Panc1 (cell line): Measurements from ENCODE around the gene VIPAS39. TPM values are rescaled to one million over a fixed set of nuclear protein-coding genes. Genes with fewer than 3 reads are reported as not detected.
A peak's percentile ranks its signal among the peaks of the same experiment; 100 is the strongest.

Experiments
- ATAC-seq: fragments of 200-7000 bp; cut with Tn5 transposase; 2 replicates; pipeline ENCODE4 v1.9.1; 2020; ENCODE audit warnings: mild to moderate bottlenecking, moderate library complexity
- BruUV-seq: library from RNA; stranded (reverse); fragments of 400-500 nt; replicated peaks from 2 replicates; lab custom pipeline; 2021; lab: Mats Ljungman, UMichigan
- CTCF ChIA-PET: fragments of 300-600 bp; sonication (Branson Sonifier 250); formaldehyde crosslinking; loops from one replicate; lab custom pipeline; 2022; ENCODE audit warnings: antibody characterized with exemption; lab: Charles Lee
- POLR2A ChIA-PET: fragments of 300-600 bp; sonication (Branson Sonifier 250); formaldehyde crosslinking; loops from one replicate; lab custom pipeline; 2022; ENCODE audit warnings: antibody characterized with exemption; lab: Charles Lee
- DNase-seq: peaks from one replicate; pipeline ENCODE4 v3.0.0-alpha.2; 2010; ENCODE audit warnings: low read depth, low spot score
- H3K27ac ChIP-seq: 2 replicates; pipeline ENCODE4 v1.5.1; 2011; ENCODE audit warnings: mild to moderate bottlenecking, low read length, inconsistent platforms
- H3K27me3 ChIP-seq: fragments of 200-500 bp; sonication (Bioruptor generic); 2 replicates; pipeline ENCODE4 v1.6.0; 2014; ENCODE audit warnings: low read length, inconsistent platforms; ENCODE audit not compliant: control insufficient read depth, insufficient read depth
- H3K36me3 ChIP-seq: fragments of 200-500 bp; sonication (Bioruptor generic); 2 replicates; pipeline ENCODE4 v1.5.1; 2014; ENCODE audit warnings: inconsistent platforms, mild to moderate bottlenecking, low read length, moderate library complexity; ENCODE audit not compliant: control insufficient read depth, insufficient read depth
- H3K4me1 ChIP-seq: 2 replicates; pipeline ENCODE4 v1.5.1; 2011; ENCODE audit warnings: inconsistent platforms, mild to moderate bottlenecking, low read length, moderate library complexity; ENCODE audit not compliant: control insufficient read depth, insufficient read depth
- H3K4me3 ChIP-seq, 2 experiments: 2 replicates each; pipeline ENCODE4 v1.5.1; 2011 to 2012; ENCODE audit warnings: low read depth in 2 of 2, low read length in 2 of 2, mild to moderate bottlenecking in 2 of 2, inconsistent platforms in 1 of 2, moderate library complexity in 1 of 2
- H3K9me3 ChIP-seq: fragments of 200-500 bp; sonication (Bioruptor generic); 2 replicates; pipeline ENCODE4 v1.5.1; 2014; ENCODE audit warnings: low read depth, mild to moderate bottlenecking, inconsistent platforms, low read length, moderate library complexity; ENCODE audit not compliant: control insufficient read depth, insufficient read depth
- POLR2AphosphoS5 ChIP-seq: IDR thresholded peaks from 2 replicates; pipeline ENCODE4 v1.6.1; 2012; ENCODE audit warnings: mild to moderate bottlenecking, low read depth, low read length, moderate library complexity
- SIN3A ChIP-seq: IDR thresholded peaks from 2 replicates; pipeline ENCODE4 v1.6.1; 2012; ENCODE audit warnings: low read depth, mild to moderate bottlenecking, low read length, moderate library complexity, borderline replicate concordance; ENCODE audit not compliant: insufficient read depth
- TCF7L2 ChIP-seq: IDR thresholded peaks from 2 replicates; pipeline ENCODE4 v1.6.1; 2011; ENCODE audit warnings: mild to moderate bottlenecking, low read depth, low read length, inconsistent platforms
- in situ Hi-C: cut with HindIII; loops from 2 replicates; pipeline ENCODE4 v1.10.0; 2016; ENCODE audit warnings: low sequenced_read_pairs, low pct_unique_long_range_greater_than_20kb
- intact Hi-C: fragments of 100-400 bp; cut with micrococcal nuclease; formaldehyde crosslinking; loops from one replicate; pipeline ENCODE4 v1.10.0; 2022; ENCODE audit not compliant: unreplicated experiment
- total RNA-seq: library from RNA; stranded (reverse); gene quantifications from one replicate; pipeline ENCODE4 v1.2.1, GENCODE V29; 2021; ENCODE audit not compliant: unreplicated experiment
- TF ChIP-seq, protein P1 (sequence below): fragments of 450-650 bp; IDR thresholded peaks from 2 replicates; pipeline ENCODE4 v1.5.1; 2017; ENCODE audit warnings: mild to moderate bottlenecking
- TF ChIP-seq, protein P2 (sequence below), 2 experiments: IDR thresholded peaks; 2 replicates each; pipeline ENCODE4 v1.6.1; 2011 to 2012; ENCODE audit warnings: low read depth in 2 of 2, control low read depth in 1 of 2, low read length in 1 of 2, mild to moderate bottlenecking in 1 of 2, moderate library complexity in 1 of 2; ENCODE audit not compliant: insufficient read depth in 1 of 2

VIPAS39 gene
- total RNA-seq, 1 experiment from 2014 or later, result 12.4 TPM

DNA sequence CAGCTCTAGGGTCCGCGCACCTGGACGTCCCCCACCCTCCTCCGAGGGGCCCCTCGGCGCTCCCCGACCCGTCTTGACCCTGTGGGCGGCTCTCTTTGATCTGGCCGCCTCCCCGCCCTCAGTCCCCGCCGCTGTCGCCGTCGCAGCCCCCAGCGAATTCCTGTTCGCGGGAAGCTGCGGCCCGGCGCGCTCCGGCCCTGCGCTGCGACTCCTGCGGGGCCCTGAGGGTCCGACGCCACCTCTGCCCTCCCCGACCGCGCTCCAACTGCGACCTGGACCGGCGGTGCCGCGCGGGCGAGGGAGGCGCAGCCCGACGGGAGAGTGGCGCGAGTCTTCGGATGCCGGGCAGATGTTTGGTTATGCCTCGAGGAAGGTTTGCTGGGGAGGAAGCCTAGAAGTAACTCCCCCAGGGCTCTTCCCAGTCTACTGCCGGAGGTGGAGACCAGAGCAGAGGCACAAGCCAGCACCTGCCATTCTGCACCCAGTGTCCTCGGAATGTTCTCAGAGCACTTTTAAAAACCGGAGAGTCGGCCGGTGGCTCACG, 41.7 kb upstream of the VIPAS39 start:
- H3K9me3 ChIP-seq, result no peaks in the 10 kb centered on the region
- ChIA-PET CTCF (no interaction called here), POLR2A (no interaction called here)
- TF ChIP-seq, protein P1, sequence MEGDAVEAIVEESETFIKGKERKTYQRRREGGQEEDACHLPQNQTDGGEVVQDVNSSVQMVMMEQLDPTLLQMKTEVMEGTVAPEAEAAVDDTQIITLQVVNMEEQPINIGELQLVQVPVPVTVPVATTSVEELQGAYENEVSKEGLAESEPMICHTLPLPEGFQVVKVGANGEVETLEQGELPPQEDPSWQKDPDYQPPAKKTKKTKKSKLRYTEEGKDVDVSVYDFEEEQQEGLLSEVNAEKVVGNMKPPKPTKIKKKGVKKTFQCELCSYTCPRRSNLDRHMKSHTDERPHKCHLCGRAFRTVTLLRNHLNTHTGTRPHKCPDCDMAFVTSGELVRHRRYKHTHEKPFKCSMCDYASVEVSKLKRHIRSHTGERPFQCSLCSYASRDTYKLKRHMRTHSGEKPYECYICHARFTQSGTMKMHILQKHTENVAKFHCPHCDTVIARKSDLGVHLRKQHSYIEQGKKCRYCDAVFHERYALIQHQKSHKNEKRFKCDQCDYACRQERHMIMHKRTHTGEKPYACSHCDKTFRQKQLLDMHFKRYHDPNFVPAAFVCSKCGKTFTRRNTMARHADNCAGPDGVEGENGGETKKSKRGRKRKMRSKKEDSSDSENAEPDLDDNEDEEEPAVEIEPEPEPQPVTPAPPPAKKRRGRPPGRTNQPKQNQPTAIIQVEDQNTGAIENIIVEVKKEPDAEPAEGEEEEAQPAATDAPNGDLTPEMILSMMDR, result no peak
- peak; percentile 91 for TF ChIP-seq TCF7L2
- no peaks in the 10 kb centered on the region; the same call in 1 of the 2 replicates for H3K27me3 ChIP-seq
- ATAC-seq (peak; percentile 54), DNase-seq (no peak)
- intact Hi-C loops (no loop called here), in situ Hi-C loops (no loop called here)
- H3K4me1 ChIP-seq, result no peaks in the 10 kb centered on the region
- no peak overlapping the region for H3K27ac ChIP-seq
- no TSS peak for BruUV-seq
- no peaks in the 10 kb centered on the region for H3K36me3 ChIP-seq
- H3K4me3 ChIP-seq, result peak overlapping the region; percentile 41 to 48

DNA sequence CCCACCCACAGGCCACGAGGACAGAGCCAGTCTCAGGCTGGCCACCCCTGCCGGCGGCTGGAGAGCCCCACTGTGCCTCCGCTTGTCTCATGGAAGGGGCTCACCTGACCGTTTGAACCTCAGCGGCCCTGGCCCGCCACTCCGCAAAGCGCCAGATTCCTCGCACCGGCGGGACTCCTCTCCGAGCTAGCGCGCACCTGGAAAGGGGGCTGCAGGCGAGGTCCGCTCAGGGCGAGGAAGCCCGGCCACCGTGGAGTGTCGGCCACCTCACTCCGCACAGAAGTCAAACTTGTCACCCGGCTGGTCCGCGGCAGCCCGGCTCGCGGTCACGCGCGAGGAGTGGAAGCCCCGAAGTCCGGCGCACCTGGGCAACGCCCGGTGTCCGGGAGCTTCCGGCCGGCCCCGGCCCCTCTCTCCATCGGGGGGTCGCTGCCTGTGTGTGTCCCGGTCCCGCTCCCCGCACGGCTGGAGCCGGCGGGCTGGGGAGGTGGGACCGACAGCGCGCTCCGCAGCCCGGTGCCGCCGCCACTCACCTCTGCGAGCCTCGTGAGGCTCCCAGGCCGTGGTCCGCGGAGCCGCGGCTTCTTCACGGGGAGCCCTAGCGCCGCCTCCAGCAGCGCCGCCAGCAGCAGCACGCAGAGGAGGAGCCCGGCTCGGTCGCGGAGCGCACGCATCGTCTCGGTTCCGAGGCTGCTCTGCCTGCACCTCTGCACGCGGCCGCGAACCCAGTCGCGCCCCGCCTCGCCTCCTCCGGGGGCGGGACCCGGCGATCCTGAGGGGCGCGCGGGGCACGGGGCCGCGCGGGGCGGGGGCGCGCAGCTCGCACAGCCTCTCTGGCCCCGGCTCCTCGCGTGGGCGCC, 40.9 kb upstream of the VIPAS39 start, which contains the start of gene ISM2:
TSS of gene ISM2 (minus strand) at position 697 of the 860 bp plus-strand sequence. CDS start at position 674, 23 bp downstream.
- Histone ChIP-seq H3K27me3 (no peaks in the 10 kb centered on the region; the same call in 1 of the 2 replicates), H3K9me3 (no peaks in the 10 kb centered on the region), H3K4me1 (no peaks in the 10 kb centered on the region), H3K27ac (no peak within 1 kb of the TSS), H3K4me3 (peak within 1 kb of the TSS; percentile 41 to 48), H3K36me3 (no peaks in the 10 kb centered on the region)
- ATAC-seq (peak; percentile 80), DNase-seq (no peak)
- BruUV-seq, result no TSS peak
- intact Hi-C loops (no loop called here), in situ Hi-C loops (no loop called here)
- TF ChIP-seq, protein P1, result no peak
- TF ChIP-seq, protein P2, sequence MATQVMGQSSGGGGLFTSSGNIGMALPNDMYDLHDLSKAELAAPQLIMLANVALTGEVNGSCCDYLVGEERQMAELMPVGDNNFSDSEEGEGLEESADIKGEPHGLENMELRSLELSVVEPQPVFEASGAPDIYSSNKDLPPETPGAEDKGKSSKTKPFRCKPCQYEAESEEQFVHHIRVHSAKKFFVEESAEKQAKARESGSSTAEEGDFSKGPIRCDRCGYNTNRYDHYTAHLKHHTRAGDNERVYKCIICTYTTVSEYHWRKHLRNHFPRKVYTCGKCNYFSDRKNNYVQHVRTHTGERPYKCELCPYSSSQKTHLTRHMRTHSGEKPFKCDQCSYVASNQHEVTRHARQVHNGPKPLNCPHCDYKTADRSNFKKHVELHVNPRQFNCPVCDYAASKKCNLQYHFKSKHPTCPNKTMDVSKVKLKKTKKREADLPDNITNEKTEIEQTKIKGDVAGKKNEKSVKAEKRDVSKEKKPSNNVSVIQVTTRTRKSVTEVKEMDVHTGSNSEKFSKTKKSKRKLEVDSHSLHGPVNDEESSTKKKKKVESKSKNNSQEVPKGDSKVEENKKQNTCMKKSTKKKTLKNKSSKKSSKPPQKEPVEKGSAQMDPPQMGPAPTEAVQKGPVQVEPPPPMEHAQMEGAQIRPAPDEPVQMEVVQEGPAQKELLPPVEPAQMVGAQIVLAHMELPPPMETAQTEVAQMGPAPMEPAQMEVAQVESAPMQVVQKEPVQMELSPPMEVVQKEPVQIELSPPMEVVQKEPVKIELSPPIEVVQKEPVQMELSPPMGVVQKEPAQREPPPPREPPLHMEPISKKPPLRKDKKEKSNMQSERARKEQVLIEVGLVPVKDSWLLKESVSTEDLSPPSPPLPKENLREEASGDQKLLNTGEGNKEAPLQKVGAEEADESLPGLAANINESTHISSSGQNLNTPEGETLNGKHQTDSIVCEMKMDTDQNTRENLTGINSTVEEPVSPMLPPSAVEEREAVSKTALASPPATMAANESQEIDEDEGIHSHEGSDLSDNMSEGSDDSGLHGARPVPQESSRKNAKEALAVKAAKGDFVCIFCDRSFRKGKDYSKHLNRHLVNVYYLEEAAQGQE (IDR thresholded peaks at IDR 0.05; ENCODE audit: insufficient read depth in 1 of 2, low read depth in 2 of 2, low read length in 1 of 2), result no peak
- TF ChIP-seq SIN3A (no peak), TCF7L2 (no peak), POLR2AphosphoS5 (no peak)
- CTCF ChIA-PET, result no interaction called here
- POLR2A ChIA-PET, result no interaction called here
